Right cardiac atrium (tissue), 5 donors: ENCODE measurements around the gene DLGAP4. TPM values are rescaled to one million over a fixed set of nuclear protein-coding genes. Genes with fewer than 3 reads are reported as not detected.

Experiments
- ATAC-seq, 2 donors: fragments of 200-7000 bp; cut with Tn5 transposase; one replicate each; pipeline versions ENCODE4 v1.8.0 to v1.9.1; 2020; ENCODE audit warnings: moderate library complexity in 2 of 2, mild to moderate bottlenecking in 1 of 2
- DNase-seq, 3 donors: peaks; one replicate each; pipeline ENCODE4 v3.0.0-alpha.2; 2020
- H3K27ac ChIP-seq: one replicate; pipeline ENCODE4 v1.5.1; 2013; ENCODE audit warnings: mild to moderate bottlenecking, low read length, control low read depth, moderate library complexity
- H3K27me3 ChIP-seq: one replicate; pipeline ENCODE4 v1.6.1; 2013; ENCODE audit not compliant: control insufficient read depth, insufficient read depth
- H3K4me1 ChIP-seq: one replicate; pipeline ENCODE4 v1.6.1; 2013; ENCODE audit warnings: low read length; ENCODE audit not compliant: control insufficient read depth, insufficient read depth
- H3K4me3 ChIP-seq: one replicate; pipeline ENCODE4 v1.5.1; 2013; ENCODE audit warnings: low read length, control low read depth
- H3K9me3 ChIP-seq: one replicate; pipeline ENCODE4 v1.6.1; 2013; ENCODE audit warnings: low read length; ENCODE audit not compliant: control insufficient read depth
- WGBS: extraction: QIAGEN DNeasy Blood & Tissue Kit; methylation state at CpG from one replicate; pipeline ENCODE4 v1.1.7; 2013; 5-methylcytosine and 5-hydroxymethylcytosine counted together
- intact Hi-C, 4 donors: fragments of 100-400 bp; cut with DNase I; formaldehyde crosslinking; loops; one replicate each; pipeline versions ENCODE4 v1.11.0 to v1.14.0; 2022 to 2023
- polyA plus RNA-seq: library from polyadenylated mRNA; stranded (reverse); fragments of 200-250 nt; gene quantifications from one replicate; pipeline ENCODE4 v1.2.3, GENCODE V29; 2013
- total RNA-seq, 4 donors: library from RNA; stranded (reverse); fragmentation: NEBNext Ultra II Directional; extraction: Animal tissue kit (Norgen Biotek cat#: 25700); gene quantifications; one replicate each; pipeline ENCODE4 v1.2.1, GENCODE V29; 2021
- donor health status: healthy with polysubstance abuse.
- donor health status: DM: no; HTN: yes; CAD: no.
- donor health status: DM: no; HTN: no; CAD: no.
- donor health status: DM: no; HTN: yes; CAD: no; lungs with severe emphysema.
- donor health status: DM: yes; HTN: yes; CAD: no.

DLGAP4 gene
- total and polyA plus RNA-seq, 5 donors = 40.7 to 60.5 (median 42.8) TPM

DNA sequence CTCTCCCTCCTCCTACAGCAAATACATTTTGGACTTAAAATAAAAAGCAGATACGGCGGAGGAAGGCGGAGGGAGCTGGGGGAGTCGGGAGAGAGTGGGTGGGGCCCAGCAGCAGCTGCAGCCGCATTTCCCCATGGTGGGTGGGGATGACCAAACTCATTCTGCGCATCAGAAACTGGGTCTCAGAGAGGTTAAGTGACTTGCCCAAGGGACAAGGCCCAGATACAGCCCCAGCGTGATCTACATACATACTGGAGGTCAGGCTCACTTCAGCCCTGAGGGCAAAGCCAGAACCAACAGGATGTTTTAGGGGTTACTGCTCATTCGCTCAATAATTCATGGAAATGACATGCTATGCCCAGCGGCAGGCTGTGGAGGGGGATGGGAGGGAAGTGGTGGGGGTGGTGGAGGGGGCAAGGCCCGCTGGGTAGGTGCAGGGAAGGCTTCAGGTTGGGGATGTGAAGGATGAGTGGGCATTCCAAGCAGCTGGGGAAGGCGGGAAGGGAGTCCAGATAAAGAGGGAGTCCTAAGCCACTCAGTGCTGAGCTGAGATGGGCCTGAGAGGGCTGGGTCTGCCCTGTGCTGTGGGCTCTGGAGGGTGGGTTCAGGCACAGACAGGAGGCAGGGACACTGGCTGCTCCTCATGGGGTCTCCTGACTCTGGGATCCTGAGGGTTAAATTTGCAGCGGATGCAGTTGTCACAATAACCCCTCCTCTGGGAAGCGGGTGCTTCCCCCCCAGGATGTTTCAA lies 31.0 kb downstream of the DLGAP4 start:
- Histone ChIP-seq H3K27me3 (no peaks in the 10 kb centered on the region), H3K4me3 (no peak overlapping the region), H3K9me3 (no peaks in the 10 kb centered on the region), H3K27ac (no peak overlapping the region), H3K4me1 (no peaks in the 10 kb centered on the region)
- ATAC-seq (no peak), DNase-seq (no peak)
- 33% methylated on average over 13 of the region's 13 CpGs for WGBS
- intact Hi-C loops = no loop called here

DNA sequence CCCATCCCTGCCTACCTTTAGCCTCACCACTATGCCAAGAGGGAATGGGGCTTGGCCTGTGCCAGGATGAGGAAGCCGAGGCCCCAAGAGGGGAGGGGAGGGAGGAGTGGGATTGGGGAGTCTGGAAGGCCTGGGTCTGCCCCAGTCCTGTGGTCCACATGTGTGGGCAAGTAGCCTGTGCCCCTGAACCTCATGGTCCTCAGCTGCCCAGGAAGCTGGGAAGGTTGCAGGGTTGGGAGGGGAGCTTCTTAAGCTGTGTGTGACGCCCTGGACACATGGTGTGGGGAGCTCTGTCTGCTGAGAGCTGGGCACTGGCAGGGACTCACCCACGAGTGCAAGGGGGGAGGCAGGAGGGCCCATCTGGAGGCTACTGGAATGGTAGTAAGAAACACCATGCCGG lies 31.7 kb downstream of the DLGAP4 start:
- WGBS = 64% methylated on average over 4 of the region's 4 CpGs
- intact Hi-C loops = no loop called here

DNA sequence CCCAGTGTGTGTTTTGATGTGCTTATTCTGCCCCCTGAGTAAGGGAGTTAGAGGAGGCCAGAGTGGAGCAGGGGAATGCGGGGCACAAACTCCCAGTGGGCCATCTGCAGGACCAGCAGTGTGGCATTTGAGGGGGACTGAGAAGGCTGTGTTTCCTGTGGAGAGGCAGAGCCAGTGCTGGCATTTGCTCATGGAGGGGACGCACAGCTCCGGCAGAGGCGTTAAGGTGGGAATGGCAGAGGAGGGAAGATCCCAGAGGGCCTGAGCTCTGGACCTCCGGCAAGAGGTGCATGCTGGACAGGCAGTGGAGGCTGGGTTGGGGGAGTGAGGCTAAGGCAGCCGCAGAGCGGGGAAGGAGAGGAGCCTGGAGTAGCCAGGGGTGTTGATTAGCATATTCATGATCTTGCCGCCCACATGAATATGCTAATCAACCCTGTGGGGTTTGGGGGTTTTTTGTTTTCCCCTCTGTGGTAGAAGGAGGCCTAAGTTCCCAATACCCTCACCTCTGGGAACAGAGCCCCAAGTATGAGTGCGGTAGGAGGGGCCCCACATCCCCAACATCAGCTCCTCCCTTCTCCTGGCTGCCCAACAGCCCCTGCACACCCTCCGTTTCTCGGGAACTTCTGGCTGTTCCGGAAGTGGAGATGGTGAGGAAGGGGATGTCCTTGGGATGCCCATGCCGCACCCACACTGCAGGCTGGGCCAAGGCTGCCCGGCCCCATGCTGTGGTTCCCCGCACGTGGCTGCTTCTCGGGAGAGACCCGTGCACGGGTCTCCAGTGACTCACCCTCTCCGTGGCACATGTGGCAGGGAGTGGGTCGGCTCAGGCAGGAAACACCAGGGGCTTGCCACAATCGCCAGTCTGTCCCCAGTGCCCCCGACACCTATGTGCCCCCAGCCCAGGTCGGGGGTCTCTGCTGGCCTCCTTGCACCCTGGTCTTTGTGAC lies 33.8 kb downstream of the DLGAP4 start:
- H3K27me3 ChIP-seq = no peaks in the 10 kb centered on the region
- no peaks in the 10 kb centered on the region for H3K9me3 ChIP-seq
- H3K4me3 ChIP-seq = no peak overlapping the region
- 24% methylated on average over 24 of the region's 24 CpGs for WGBS
- no peaks in the 10 kb centered on the region for H3K4me1 ChIP-seq
- no peak overlapping the region for H3K27ac ChIP-seq
- ATAC-seq = no peak
- intact Hi-C loops = no loop called here
- DNase-seq = peak in 1 of 3 donors; percentile 12

More for the DNA sequence above, 31.7 kb downstream of the DLGAP4 start:
- DNase-seq = no peak
- Histone ChIP-seq H3K9me3 (no peaks in the 10 kb centered on the region), H3K4me1 (no peaks in the 10 kb centered on the region), H3K27me3 (no peaks in the 10 kb centered on the region), H3K4me3 (no peak overlapping the region), H3K27ac (no peak overlapping the region)
- ATAC-seq = no peak

DNA sequence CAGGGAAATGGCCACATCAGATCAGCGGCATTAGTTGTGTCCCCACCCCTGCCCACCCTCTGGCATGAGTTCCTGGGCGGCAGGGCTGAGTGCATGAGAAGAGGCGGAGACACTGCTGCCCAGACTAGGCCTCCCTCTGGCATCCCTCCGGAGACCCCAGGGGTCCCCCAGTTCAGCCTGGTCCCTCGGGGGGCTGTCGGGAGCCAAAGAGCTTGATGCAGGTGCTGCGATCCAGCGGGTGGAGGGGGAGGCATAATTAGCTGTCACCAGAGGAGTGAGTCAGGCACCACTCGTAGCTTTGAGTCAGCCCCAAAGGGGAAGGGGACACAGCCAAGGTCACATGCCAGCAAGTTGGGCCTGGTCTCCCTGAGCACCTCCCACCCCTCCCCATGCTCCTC lies 34.5 kb downstream of the DLGAP4 start:
- H3K27ac ChIP-seq = no peak overlapping the region
- 60% methylated on average over 9 of the region's 9 CpGs for WGBS
- ATAC-seq (no peak), DNase-seq (no peak)
- H3K4me3 ChIP-seq = no peak overlapping the region
- H3K27me3 ChIP-seq = no peaks in the 10 kb centered on the region
- intact Hi-C loops = no loop called here
- H3K4me1 ChIP-seq = no peaks in the 10 kb centered on the region
- H3K9me3 ChIP-seq = no peaks in the 10 kb centered on the region

DNA sequence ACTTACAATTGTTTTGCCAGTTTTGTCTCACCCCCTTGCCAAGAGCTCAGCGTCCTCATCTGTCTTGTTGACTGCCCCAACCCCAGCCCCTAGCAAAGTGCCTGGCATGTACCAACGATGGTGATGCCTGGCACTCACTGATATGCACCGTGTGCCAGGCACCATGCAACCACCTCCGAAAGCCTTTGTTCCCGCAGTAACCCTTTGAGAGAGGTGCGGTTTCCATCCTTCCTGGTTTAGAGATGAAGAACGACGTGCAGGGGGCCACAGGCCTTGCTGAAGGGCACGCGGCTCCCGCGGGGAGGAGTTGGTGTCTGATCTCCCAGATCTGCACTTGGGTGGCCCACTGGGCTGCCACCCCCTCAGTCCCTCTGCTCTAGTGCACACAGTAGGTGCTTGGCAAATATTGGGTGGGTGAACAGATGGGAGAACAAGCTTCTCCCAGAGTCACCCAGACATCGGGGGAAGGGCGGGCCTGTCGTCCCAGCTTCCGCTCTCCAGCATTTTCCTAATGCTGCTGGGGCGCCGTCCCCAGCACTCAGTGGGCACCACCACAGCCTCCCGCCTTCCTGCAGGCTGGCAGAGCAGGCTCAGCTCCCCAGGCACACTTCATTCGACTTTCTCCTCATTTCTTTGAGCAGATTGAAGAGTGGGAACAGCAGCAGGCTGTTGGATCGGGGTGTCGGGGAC lies 35.3 kb downstream of the DLGAP4 start:
- Histone ChIP-seq H3K27me3 (no peaks in the 10 kb centered on the region), H3K27ac (no peak overlapping the region), H3K4me3 (no peak overlapping the region), H3K4me1 (no peaks in the 10 kb centered on the region), H3K9me3 (no peaks in the 10 kb centered on the region)
- no peak for ATAC-seq
- no peak for DNase-seq
- intact Hi-C loops = no loop called here
- 83% methylated on average over 22 of the region's 22 CpGs for WGBS

DNA sequence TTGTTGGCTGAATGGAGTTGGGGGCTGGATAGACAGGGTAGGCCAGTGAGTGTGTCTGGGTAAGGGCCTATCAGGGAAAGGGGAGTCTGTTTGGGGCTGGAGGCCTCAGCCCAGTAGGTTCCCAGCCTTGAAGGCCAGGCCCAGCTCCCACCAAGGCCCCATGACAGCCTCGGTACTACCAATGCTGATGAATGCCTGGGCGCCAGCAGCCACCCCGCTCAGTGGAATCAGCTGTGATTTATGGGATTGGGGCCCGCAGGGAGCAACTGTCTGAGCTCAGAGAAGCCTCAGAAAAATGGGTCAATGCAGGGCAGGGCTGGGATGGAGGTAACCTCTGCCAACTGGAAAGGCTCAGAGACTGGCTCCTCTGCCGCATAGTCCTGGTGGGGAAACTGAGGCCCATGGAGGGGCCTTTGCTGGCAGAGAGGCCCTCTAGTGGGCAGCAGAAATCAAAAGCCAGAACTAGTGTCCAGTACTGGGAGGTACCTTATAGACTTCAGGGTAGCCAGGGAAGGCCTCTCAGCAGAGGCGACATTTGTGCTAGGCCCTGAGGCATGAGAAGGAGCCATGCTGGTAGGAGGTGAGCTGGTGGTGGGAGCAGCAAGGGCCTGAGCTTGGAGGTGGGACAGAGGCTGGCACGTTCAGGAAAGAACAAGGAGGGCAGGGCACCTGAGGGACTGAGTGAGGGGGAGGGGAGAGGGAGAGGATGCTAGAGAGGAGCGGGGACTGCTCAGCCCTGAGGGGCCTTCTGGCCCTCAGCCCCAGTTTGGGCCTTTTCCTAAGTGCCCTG lies 36.4 kb downstream of the DLGAP4 start:
- Histone ChIP-seq H3K27me3 (no peaks in the 10 kb centered on the region), H3K4me1 (no peaks in the 10 kb centered on the region), H3K4me3 (no peak overlapping the region), H3K9me3 (no peaks in the 10 kb centered on the region), H3K27ac (no peak overlapping the region)
- ATAC-seq = no peak
- no peak for DNase-seq
- intact Hi-C loops = no loop called here
- 82% methylated on average over 8 of the region's 8 CpGs for WGBS

DNA sequence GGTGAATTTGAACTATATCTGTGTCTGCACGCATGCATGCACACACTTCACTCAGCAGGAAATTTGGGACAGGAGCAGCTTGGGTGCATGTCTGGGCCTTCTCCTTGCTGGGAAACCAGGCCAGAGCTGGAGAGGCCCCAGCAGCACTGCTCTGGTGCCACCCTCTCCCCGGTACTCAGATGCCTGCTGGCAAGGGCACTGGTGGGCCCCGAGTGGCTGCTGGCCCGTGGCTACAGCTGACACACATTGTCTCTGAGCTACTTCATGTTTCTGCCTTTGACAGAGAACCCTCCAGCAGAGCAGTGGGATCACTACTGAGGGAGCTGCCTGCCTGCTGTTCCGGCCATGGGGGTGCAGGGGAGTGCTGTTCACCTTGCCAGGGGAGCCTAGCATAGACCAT lies 37.5 kb downstream of the DLGAP4 start:
- Histone ChIP-seq H3K4me3 (no peak overlapping the region), H3K27ac (no peak overlapping the region), H3K27me3 (no peaks in the 10 kb centered on the region), H3K4me1 (no peaks in the 10 kb centered on the region), H3K9me3 (no peaks in the 10 kb centered on the region)
- no peak for DNase-seq
- intact Hi-C loops = no loop called here
- no peak for ATAC-seq
- WGBS = 72% methylated on average over 5 of the region's 5 CpGs

DNA sequence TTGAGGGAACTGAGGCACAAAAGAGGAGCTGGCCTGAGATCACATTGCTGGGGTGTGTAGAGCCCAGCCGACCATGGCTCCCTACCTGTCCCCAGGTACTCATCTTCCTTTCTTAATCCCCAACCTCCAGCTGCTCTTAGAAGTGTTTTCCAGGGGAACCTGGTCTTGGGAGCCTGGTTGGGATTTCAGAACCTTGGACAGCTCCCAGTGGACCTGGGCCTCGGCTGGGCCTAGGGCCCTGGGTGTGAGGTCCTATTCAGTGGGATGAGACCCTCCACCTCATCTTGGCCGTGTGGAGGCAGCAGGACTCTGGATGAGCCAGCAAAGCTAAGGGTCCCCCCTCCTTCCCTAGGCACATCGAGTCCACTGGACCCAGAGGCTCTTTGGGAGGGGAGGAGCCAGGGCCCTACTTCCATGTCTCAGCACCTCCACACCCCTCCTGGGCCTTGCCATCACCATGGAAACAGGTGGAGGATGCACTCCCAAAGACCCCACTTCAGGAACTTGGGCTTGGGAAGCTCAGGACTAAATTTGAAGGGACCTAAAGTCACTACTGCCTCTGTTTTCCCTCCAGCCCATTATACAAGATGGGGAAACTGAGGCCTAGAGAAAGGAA lies 38.5 kb downstream of the DLGAP4 start:
- ATAC-seq = peak; percentile 37 to 67
- intact Hi-C loops = no loop called here
- H3K27ac ChIP-seq = no peak overlapping the region
- no peaks in the 10 kb centered on the region for H3K4me1 ChIP-seq
- WGBS = 12% methylated on average over 4 of the region's 4 CpGs
- no peaks in the 10 kb centered on the region for H3K27me3 ChIP-seq
- H3K9me3 ChIP-seq = no peaks in the 10 kb centered on the region
- H3K4me3 ChIP-seq = no peak overlapping the region
- peak; percentile 33 to 73 (median 67) for DNase-seq

DNA sequence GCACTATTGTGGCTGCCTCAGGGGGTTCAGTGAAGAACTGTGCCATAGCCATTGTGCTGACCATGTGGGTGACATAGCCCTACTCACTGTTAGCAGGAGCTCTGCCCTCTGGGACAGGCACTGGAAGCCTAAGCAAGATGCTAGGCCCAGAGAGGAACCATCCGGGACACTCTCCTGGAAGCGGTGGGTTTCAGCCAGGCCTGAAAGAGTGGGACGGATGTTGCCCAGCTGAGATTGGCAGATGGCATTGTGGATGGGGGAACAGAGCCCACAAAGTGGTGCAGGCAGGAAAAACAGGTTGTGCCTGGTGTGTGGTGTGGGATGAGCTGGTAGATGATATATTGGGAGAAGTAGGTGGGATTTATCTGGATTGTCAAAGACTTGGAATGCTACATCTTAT lies 40.1 kb downstream of the DLGAP4 start:
- no peak overlapping the region for H3K4me3 ChIP-seq
- no peaks in the 10 kb centered on the region for H3K27me3 ChIP-seq
- no peak for DNase-seq
- ATAC-seq = no peak
- intact Hi-C loops = no loop called here
- 88% methylated on average over 3 of the region's 3 CpGs for WGBS
- H3K27ac ChIP-seq = no peak overlapping the region
- H3K4me1 ChIP-seq = no peaks in the 10 kb centered on the region
- no peaks in the 10 kb centered on the region for H3K9me3 ChIP-seq
